ENCODE data around the gene CDH23.

Gene CDH23

GRCh38 chr10:71638822-71639719 is 242.4 kb downstream of the CDH23 start:
- DNase-seq (ENCODE audit: low read depth in 2 of 2), result no peak

GRCh38 chr10:71640607-71641006 is 243.9 kb downstream of the CDH23 start:
- DNase-seq (ENCODE audit: low read depth in 2 of 2), result no peak

- no peak for DNase-seq (ENCODE audit: low read depth in 2 of 2)
These were observed 244.7 kb downstream of the CDH23 start for GRCh38 chr10:71641449-71641848.

GRCh38 chr10:71641986-71642385 is 245.3 kb downstream of the CDH23 start:
- no peak for DNase-seq (ENCODE audit: low read depth in 2 of 2)

- no peak for DNase-seq (ENCODE audit: low read depth in 2 of 2)
These were observed 247.2 kb downstream of the CDH23 start for GRCh38 chr10:71643904-71644303.

GRCh38 chr10:71644307-71645180 is 247.8 kb downstream of the CDH23 start:
- no peak for DNase-seq (ENCODE audit: low read depth in 2 of 2)

- no peak for DNase-seq (ENCODE audit: low read depth in 2 of 2)
These were observed 248.5 kb downstream of the CDH23 start for GRCh38 chr10:71645185-71645584.

- no peak for DNase-seq (ENCODE audit: low read depth in 2 of 2)
These were observed 249.3 kb downstream of the CDH23 start for GRCh38 chr10:71646037-71646436.

GRCh38 chr10:71646592-71647292 is 250.0 kb downstream of the CDH23 start:
- DNase-seq (ENCODE audit: low read depth in 2 of 2), result no peak

- no peak for DNase-seq (ENCODE audit: low read depth in 2 of 2)
These were observed 251.0 kb downstream of the CDH23 start for GRCh38 chr10:71647526-71648253.

- no peak for DNase-seq (ENCODE audit: low read depth in 2 of 2)
These were observed 251.7 kb downstream of the CDH23 start for GRCh38 chr10:71648254-71648932.

GRCh38 chr10:71648933-71649320 is 252.2 kb downstream of the CDH23 start:
- DNase-seq (ENCODE audit: low read depth in 2 of 2), result no peak

- no peak for DNase-seq (ENCODE audit: low read depth in 2 of 2)
These were observed 252.9 kb downstream of the CDH23 start for GRCh38 chr10:71649631-71650030.

- no peak for DNase-seq (ENCODE audit: low read depth in 2 of 2)
These were observed 253.7 kb downstream of the CDH23 start for GRCh38 chr10:71650397-71650796.

- no peak for DNase-seq (ENCODE audit: low read depth in 2 of 2)
These were observed 254.7 kb downstream of the CDH23 start for GRCh38 chr10:71651428-71651827.

GRCh38 chr10:71651928-71652327 is 255.2 kb downstream of the CDH23 start:
- DNase-seq (ENCODE audit: low read depth in 2 of 2), result no peak

- DNase-seq (ENCODE audit: low read depth in 2 of 2), result no peak
These were observed 256.3 kb downstream of the CDH23 start for GRCh38 chr10:71653044-71653443.

- DNase-seq (ENCODE audit: low read depth in 2 of 2), result no peak
These were observed 259.5 kb downstream of the CDH23 start for GRCh38 chr10:71656220-71656619.

GRCh38 chr10:71657604-71658466 is 261.1 kb downstream of the CDH23 start:
- DNase-seq (ENCODE audit: low read depth in 2 of 2), result no peak

GRCh38 chr10:71658467-71658745 is 261.7 kb downstream of the CDH23 start:
- DNase-seq (ENCODE audit: low read depth in 2 of 2), result no peak

All from stimulated activated CD4-positive, alpha-beta T cell treated with anti-CD3 and anti-CD28 coated beads, Interleukin-1b, Interleukin-23, amount 100 ng/mL, for 4 hours (primary cell).